ENCODE results near the gene DSTYK. TPM values are rescaled to one million over a fixed set of nuclear protein-coding genes. Genes with fewer than 3 reads are reported as not detected.
A peak's percentile ranks its signal among the peaks of the same experiment; 100 is the strongest.

DSTYK gene
- total RNA-seq, 1 donor from 2014 or later = 11.3 TPM

DNA sequence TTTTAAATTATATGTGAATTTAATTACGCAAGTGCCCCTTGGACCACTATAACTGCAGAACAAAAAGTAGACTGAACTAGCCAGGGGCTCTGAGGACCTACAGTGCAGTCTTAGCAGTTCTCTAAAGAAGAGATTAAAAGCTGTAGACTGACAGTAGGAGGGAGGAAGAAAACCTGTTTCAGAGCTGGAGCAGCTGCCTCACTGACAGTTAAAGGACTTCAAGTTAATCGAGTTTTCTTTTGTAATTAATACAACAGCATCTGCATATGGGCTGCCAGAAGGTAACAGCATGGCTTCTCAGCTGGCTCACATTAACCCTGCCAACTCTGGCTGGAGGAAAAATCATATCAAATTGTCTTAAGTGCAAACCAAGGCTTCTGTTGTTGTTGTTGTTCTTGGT lies 19.9 kb downstream of the DSTYK start:
- TF ChIP-seq CTCF (IDR thresholded peaks at IDR 0.05; ENCODE audit: insufficient read depth, low read length, severe bottlenecking) = no peak
- FAIRE-seq (no peak), DNase-seq (ENCODE audit: low read depth) (no peak)
- no peaks in the 10 kb centered on the region for H3K27me3 ChIP-seq (ENCODE audit: control insufficient read depth, insufficient read depth, low read length)
- H3K4me3 ChIP-seq (ENCODE audit: low read depth, low read length) = no peak overlapping the region
- H3K36me3 ChIP-seq (ENCODE audit: control insufficient read depth, insufficient read depth, low read length) = peaks cover 2% of the 10 kb centered on the region

DNA sequence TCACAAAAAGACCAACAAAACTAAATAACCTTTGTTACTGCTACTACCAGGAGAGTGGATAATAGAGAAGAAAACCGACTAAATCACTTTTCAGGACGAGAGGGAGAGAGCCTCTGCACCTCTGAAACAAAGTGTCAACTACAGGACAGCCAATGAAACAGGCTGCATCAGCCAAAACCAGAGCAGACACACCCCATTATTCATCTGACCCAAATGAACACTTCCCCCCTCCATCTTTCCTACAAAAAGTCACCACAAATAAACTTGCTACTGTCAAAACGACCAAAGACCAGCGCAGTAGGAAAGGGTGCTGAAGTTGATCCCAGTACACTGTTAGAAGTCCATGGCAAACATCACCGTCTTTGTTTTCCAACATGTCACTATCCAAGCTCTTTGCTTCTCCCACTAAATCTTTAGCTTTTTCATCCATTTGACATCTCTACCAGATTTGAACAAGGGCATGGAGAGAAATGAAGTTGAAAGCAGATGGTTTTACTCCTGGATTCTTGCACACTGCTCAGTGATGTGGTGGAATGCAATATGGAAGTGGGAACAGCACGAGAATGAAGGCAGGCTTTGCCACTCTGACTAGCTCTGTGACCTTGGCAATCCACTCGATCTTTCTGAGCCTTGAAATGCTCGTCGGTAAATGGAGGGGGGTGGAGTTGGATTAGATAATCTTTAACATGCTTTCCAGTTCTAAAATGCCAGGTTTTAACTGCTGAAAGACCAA lies 20.5 kb downstream of the DSTYK start:
- H3K36me3 ChIP-seq (ENCODE audit: control insufficient read depth, insufficient read depth, low read length) = peaks cover 2% of the 10 kb centered on the region
- no peak for TF ChIP-seq CTCF (IDR thresholded peaks at IDR 0.05; ENCODE audit: insufficient read depth, low read length, severe bottlenecking)
- DNase-seq (ENCODE audit: low read depth) = no peak
- no peaks in the 10 kb centered on the region for H3K27me3 ChIP-seq (ENCODE audit: control insufficient read depth, insufficient read depth, low read length)
- no peak overlapping the region for H3K4me3 ChIP-seq (ENCODE audit: low read depth, low read length)
- peak; percentile 66 for FAIRE-seq

DNA sequence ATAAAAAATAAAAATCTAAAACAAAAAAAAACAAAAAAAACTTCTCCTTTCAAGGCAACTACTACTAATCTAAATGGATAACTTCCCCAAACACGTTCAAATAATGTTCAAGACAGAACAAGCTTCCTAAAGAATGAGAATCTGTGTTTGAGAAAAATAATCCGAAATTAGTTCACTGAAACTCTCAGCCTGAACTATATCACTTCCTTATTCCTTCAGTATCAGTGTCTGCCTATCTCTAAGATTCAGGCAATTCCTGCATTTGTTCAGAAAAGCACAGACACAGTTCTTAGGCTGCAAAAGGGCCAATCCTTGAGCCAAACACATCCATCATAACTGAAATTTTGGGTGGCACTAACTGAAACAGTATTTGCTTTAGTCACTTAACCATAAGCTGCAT lies 22.4 kb downstream of the DSTYK start:
- Histone ChIP-seq H3K36me3 (ENCODE audit: control insufficient read depth, insufficient read depth, low read length) (peaks cover 2% of the 10 kb centered on the region), H3K4me3 (ENCODE audit: low read depth, low read length) (no peak overlapping the region), H3K27me3 (ENCODE audit: control insufficient read depth, insufficient read depth, low read length) (no peaks in the 10 kb centered on the region)
- no peak for TF ChIP-seq CTCF (IDR thresholded peaks at IDR 0.05; ENCODE audit: insufficient read depth, low read length, severe bottlenecking)
- DNase-seq (ENCODE audit: low read depth) (no peak), FAIRE-seq (no peak)

GRCh38 chr1:205188596-205188995 lies 22.9 kb downstream of the DSTYK start:
- Histone ChIP-seq H3K36me3 (ENCODE audit: control insufficient read depth, insufficient read depth, low read length) (peaks cover 2% of the 10 kb centered on the region), H3K27me3 (ENCODE audit: control insufficient read depth, insufficient read depth, low read length) (no peaks in the 10 kb centered on the region), H3K4me3 (ENCODE audit: low read depth, low read length) (no peak overlapping the region)
- TF ChIP-seq CTCF (IDR thresholded peaks at IDR 0.05; ENCODE audit: insufficient read depth, low read length, severe bottlenecking) = no peak
- FAIRE-seq = no peak
- no peak for DNase-seq (ENCODE audit: low read depth)

DNA sequence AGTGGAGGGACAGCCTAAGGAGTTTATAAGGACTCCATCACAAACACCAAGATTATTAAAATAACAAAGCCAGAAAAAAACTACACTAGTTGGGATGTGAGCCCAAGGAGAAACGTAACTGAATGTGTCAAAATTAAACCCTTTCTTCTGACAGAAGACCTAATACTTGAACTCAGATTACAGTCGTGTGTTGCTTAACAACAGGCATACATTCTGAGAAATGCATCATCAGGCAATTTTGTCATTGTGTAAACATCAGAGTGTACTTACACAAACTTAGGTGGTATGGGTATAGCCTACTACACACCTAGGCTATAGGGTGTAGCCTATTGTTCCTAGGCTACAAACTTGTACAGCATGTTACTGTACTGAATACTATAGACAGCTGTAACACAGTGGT lies 23.4 kb downstream of the DSTYK start:
- Histone ChIP-seq H3K27me3 (ENCODE audit: control insufficient read depth, insufficient read depth, low read length) (no peaks in the 10 kb centered on the region), H3K4me3 (ENCODE audit: low read depth, low read length) (no peak overlapping the region), H3K36me3 (ENCODE audit: control insufficient read depth, insufficient read depth, low read length) (peaks cover 2% of the 10 kb centered on the region)
- TF ChIP-seq CTCF (IDR thresholded peaks at IDR 0.05; ENCODE audit: insufficient read depth, low read length, severe bottlenecking) = no peak
- DNase-seq (ENCODE audit: low read depth) (peak; percentile 93), FAIRE-seq (no peak)

GRCh38 chr1:205187420-205187819 lies 24.1 kb downstream of the DSTYK start:
- H3K36me3 ChIP-seq (ENCODE audit: control insufficient read depth, insufficient read depth, low read length) = peaks cover 2% of the 10 kb centered on the region
- no peak for FAIRE-seq
- H3K27me3 ChIP-seq (ENCODE audit: control insufficient read depth, insufficient read depth, low read length) = no peaks in the 10 kb centered on the region
- no peak for TF ChIP-seq CTCF (IDR thresholded peaks at IDR 0.05; ENCODE audit: insufficient read depth, low read length, severe bottlenecking)
- DNase-seq (ENCODE audit: low read depth) = no peak
- no peak overlapping the region for H3K4me3 ChIP-seq (ENCODE audit: low read depth, low read length)

Measured in bronchial epithelial cell (primary cell).